ENCODE data around the gene USP5. TPM values are rescaled to one million over a fixed set of nuclear protein-coding genes. Genes with fewer than 3 reads are reported as not detected.

USP5 gene
- total RNA-seq, 1 experiment from 2014 or later: 308 TPM

GRCh38 chr12:6831450-6831995 is 20.4 kb upstream of the USP5 start:
- no peak for TF ChIP-seq EZH2 (IDR thresholded peaks at IDR 0.05; ENCODE audit: low read depth)
- no peak for TF ChIP-seq CTCF (conservative IDR thresholded peaks at IDR 0.05)
- ChIA-PET POLR2A (ENCODE audit: unreplicated experiment) (interaction anchor here (0.5 kb wide), 1 partner anchor 23 kb away, joined by 3 read pairs; no protein-coding TSS in a partner anchor), CTCF (interaction anchor here (0.6 to 0.7 kb wide), 2 partner anchors 140 to 299 kb away, joined by 6 to 7 read pairs; no protein-coding TSS in a partner anchor)
- intact Hi-C loops (cut with micrococcal nuclease; ENCODE audit: unreplicated experiment): no loop called here
- H3K9me2 ChIP-seq (ENCODE audit: insufficient read depth): no peaks in the 10 kb centered on the region
- BruUV-seq (replicated peaks): no TSS peak
- no peaks in the 10 kb centered on the region for H3K79me2 ChIP-seq (ENCODE audit: low read depth)
- H2AFZ ChIP-seq: no peak overlapping the region
- H3K27ac ChIP-seq: no peak overlapping the region
- H4K20me1 ChIP-seq (ENCODE audit: insufficient read depth): no peaks in the 10 kb centered on the region
- H3K4me1 ChIP-seq (replicated peaks; ENCODE audit: insufficient read depth): no peaks in the 10 kb centered on the region
- no peak overlapping the region for H3K4me2 ChIP-seq
- H3K27me3 ChIP-seq (ENCODE audit: insufficient read depth, low read depth): peaks cover 63% of the 10 kb centered on the region
- no peaks in the 10 kb centered on the region for H3F3A ChIP-seq (ENCODE audit: insufficient read depth, low read depth)
- no peaks in the 10 kb centered on the region for H3K36me3 ChIP-seq (ENCODE audit: low read depth)
- H3K4me3 ChIP-seq: no peak overlapping the region
- no peak for DNase-seq
- H3K9me3 ChIP-seq (ENCODE audit: insufficient read depth, low read depth): no peaks in the 10 kb centered on the region

GRCh38 chr12:6832125-6832524 is 19.8 kb upstream of the USP5 start:
- BruUV-seq (replicated peaks): no TSS peak
- no peak for DNase-seq
- CTCF ChIA-PET: interaction anchor here (0.6 kb wide), 1 partner anchor 141 kb away, joined by 6 read pairs; no protein-coding TSS in a partner anchor
- Histone ChIP-seq H3K79me2 (ENCODE audit: low read depth) (no peaks in the 10 kb centered on the region), H4K20me1 (ENCODE audit: insufficient read depth) (no peaks in the 10 kb centered on the region), H3K27ac (no peak overlapping the region), H3K4me2 (no peak overlapping the region), H3K27me3 (ENCODE audit: insufficient read depth, low read depth) (peaks cover 57% of the 10 kb centered on the region), H3K9me3 (ENCODE audit: insufficient read depth, low read depth) (no peaks in the 10 kb centered on the region), H2AFZ (no peak overlapping the region), H3F3A (ENCODE audit: insufficient read depth, low read depth) (no peaks in the 10 kb centered on the region), H3K4me3 (no peak overlapping the region), H3K4me1 (replicated peaks; ENCODE audit: insufficient read depth) (no peaks in the 10 kb centered on the region), H3K36me3 (ENCODE audit: low read depth) (no peaks in the 10 kb centered on the region), H3K9me2 (ENCODE audit: insufficient read depth) (no peaks in the 10 kb centered on the region)
- TF ChIP-seq CTCF (conservative IDR thresholded peaks at IDR 0.05) (no peak), EZH2 (IDR thresholded peaks at IDR 0.05; ENCODE audit: low read depth) (no peak)
- intact Hi-C loops (cut with micrococcal nuclease; ENCODE audit: unreplicated experiment): no loop called here
- POLR2A ChIA-PET (ENCODE audit: unreplicated experiment): interaction anchor here (0.5 to 0.6 kb wide), 2 partner anchors 24 to 300 kb away, joined by 3 to 6 read pairs; no protein-coding TSS in a partner anchor

GRCh38 chr12:6833189-6833890 is 18.6 kb upstream of the USP5 start:
- TF ChIP-seq EZH2 (IDR thresholded peaks at IDR 0.05; ENCODE audit: low read depth) (no peak), CTCF (conservative IDR thresholded peaks at IDR 0.05) (no peak)
- no peaks in the 10 kb centered on the region for H3K9me3 ChIP-seq (ENCODE audit: insufficient read depth, low read depth)
- intact Hi-C loops (cut with micrococcal nuclease; ENCODE audit: unreplicated experiment): no loop called here
- H3K4me3 ChIP-seq: no peak overlapping the region
- no peaks in the 10 kb centered on the region for H4K20me1 ChIP-seq (ENCODE audit: insufficient read depth)
- no peaks in the 10 kb centered on the region for H3K4me1 ChIP-seq (replicated peaks; ENCODE audit: insufficient read depth)
- H3F3A ChIP-seq (ENCODE audit: insufficient read depth, low read depth): no peaks in the 10 kb centered on the region
- POLR2A ChIA-PET (ENCODE audit: unreplicated experiment): interaction anchor here (0.6 to 0.7 kb wide), 2 partner anchors 11 to 90 kb away, joined by 5 to 7 read pairs; no protein-coding TSS in a partner anchor
- H3K9me2 ChIP-seq (ENCODE audit: insufficient read depth): no peaks in the 10 kb centered on the region
- H3K27me3 ChIP-seq (ENCODE audit: insufficient read depth, low read depth): peaks cover 47% of the 10 kb centered on the region
- no peak overlapping the region for H2AFZ ChIP-seq
- no TSS peak for BruUV-seq (replicated peaks)
- no peaks in the 10 kb centered on the region for H3K36me3 ChIP-seq (ENCODE audit: low read depth)
- no peak overlapping the region for H3K27ac ChIP-seq
- CTCF ChIA-PET: interaction anchor here (0.5 kb wide), 2 partner anchors 151 to 188 kb away, joined by 4 read pairs; no protein-coding TSS in a partner anchor
- DNase-seq: no peak
- H3K4me2 ChIP-seq: no peak overlapping the region
- H3K79me2 ChIP-seq (ENCODE audit: low read depth): no peaks in the 10 kb centered on the region
